Left renal cortex interstitium (tissue), 4 donors: ENCODE results near the gene USP37. TPM values are rescaled to one million over a fixed set of nuclear protein-coding genes. Genes with fewer than 3 reads are reported as not detected.

Experiments used
- DNase-seq, 4 donors: peaks; one replicate each; pipeline ENCODE4 v3.0.0-alpha.2; 2013; ENCODE audit warnings: low read depth in 4 of 4, low spot score in 2 of 4, missing footprints in 1 of 4
- polyA plus RNA-seq, 4 donors: library from polyadenylated mRNA; unstranded; fragments of 120-200 nt; gene quantifications; one replicate each; pipeline ENCODE4 v1.2.1, GENCODE V29; 2013; ENCODE audit not compliant: insufficient read length in 4 of 4

USP37 gene
- polyA plus RNA-seq, 4 donors: 15.1 to 20.2 (median 18.0) TPM

DNA sequence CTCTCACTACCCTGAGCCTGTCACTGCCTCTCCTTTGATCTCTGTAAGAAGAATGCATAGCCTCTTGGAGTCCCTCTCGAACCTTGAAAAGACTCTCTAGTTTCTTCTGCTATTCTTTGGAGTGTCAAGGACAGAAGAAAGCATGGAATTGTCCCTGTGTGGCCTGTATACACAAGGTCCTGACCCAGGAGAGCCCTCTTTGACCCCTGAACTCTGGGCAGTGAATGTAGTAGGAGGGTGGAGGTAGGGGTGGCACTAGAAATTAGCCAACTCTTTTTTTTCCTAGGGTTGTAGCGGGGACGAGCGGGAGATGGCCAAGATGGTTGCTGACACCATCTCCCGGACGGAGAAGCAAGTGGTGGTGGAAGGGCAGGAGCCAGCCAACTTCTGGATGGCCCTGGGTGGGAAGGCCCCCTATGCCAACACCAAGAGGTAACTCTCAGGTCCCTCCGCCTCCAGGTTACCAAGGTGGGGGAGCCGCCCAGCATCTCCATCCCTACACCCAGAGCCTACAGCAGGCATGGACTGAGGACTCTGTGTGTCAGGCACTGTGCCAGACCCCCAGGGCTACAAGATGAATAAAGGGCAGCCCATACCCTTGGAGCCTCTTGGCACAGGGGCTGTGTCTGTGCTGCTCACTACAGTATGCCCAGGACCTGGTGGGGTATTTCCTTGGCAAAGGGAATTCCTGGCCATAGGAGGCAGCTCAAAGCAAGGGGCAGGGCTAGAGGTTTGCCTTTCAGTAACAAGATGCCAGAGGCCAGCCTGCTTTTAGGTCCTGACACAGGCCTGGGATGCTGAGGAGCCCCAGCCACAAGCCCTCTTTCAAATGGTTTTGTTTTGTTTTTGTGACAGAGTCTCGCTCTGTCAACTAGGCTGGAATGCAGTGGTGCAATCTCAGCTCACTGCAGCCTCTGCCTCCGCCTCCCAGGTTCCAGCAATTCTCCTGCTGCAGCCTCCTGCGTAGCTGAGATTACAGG, 132.9 kb downstream of the USP37 start:
- no peak for DNase-seq

DNA sequence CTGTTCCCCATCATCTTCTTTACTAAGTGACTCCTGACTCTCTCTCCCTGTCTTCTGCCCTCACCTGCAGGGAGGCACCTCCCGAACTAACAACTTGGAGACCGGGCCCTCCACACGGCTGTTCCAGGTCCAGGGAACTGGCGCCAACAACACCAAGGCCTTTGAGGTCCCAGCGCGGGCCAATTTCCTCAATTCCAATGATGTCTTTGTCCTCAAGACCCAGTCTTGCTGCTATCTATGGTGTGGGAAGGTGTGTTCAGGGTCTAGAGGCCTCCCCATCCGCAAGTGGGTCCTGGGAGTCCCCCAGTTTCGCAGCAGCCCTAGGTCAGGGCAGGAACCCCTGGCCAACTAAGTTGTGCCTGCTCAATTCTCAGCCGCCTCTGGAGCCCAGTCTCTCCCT, 133.7 kb downstream of the USP37 start:
- DNase-seq: no peak

DNA sequence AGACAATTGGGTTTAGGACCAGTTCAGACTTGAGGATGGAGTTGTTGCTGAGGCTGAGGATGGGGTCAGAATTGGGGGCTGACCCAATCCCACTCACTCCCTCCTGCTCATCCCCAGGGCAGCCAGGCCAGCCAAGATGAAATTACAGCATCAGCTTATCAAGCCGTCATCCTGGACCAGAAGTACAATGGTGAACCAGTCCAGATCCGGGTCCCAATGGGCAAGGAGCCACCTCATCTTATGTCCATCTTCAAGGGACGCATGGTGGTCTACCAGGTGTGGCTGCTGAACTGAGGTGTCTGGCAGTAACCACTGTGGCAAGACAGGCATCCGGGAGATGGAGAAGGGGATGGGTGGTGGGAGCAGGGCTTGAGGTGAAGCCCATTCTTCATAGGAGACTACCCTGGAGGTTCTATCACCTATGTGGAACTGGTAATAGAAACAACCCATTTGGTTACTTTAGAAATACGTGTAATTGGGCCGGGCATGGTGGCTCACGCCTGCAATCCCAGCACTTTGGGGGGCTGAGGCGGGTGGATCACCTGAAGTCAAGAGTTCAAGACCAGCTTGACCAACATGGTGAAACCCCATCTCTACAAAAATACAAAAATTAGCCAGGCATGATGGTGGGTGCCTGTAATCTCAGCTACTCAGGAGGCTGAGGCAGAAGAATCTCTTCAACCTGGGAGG, 135.3 kb downstream of the USP37 start:
- no peak for DNase-seq

DNA sequence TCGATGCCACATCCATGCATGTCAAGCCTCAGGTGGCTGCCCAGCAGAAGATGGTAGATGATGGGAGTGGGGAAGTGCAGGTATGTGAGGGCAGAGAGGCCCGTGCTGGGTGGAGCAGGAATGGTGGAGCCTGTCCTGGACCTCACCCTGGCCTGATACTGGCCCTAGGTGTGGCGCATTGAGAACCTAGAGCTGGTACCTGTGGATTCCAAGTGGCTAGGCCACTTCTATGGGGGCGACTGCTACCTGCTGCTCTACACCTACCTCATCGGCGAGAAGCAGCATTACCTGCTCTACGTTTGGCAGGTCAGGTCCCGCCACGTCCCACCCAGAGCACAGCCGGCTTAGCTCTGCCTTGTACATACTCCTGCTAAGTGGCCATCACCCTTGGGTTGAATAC, 136.3 kb downstream of the USP37 start:
- no peak for DNase-seq

DNA sequence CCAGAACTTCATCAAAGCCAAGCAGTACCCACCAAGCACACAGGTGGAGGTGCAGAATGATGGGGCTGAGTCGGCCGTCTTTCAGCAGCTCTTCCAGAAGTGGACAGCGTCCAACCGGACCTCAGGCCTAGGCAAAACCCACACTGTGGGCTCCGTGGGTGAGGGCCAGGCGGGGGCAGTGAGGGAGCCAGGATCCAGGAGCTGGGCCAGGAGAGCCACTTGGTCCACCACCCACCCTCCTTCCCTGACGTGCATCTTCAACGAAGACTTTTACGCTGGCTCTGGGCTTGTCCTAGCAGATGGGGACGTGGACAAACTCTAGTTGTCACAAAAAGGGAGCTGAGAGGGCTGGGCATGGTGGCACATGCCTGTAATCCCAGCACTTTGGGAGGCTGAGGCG, 137.4 kb downstream of the USP37 start:
- no peak for DNase-seq

DNA sequence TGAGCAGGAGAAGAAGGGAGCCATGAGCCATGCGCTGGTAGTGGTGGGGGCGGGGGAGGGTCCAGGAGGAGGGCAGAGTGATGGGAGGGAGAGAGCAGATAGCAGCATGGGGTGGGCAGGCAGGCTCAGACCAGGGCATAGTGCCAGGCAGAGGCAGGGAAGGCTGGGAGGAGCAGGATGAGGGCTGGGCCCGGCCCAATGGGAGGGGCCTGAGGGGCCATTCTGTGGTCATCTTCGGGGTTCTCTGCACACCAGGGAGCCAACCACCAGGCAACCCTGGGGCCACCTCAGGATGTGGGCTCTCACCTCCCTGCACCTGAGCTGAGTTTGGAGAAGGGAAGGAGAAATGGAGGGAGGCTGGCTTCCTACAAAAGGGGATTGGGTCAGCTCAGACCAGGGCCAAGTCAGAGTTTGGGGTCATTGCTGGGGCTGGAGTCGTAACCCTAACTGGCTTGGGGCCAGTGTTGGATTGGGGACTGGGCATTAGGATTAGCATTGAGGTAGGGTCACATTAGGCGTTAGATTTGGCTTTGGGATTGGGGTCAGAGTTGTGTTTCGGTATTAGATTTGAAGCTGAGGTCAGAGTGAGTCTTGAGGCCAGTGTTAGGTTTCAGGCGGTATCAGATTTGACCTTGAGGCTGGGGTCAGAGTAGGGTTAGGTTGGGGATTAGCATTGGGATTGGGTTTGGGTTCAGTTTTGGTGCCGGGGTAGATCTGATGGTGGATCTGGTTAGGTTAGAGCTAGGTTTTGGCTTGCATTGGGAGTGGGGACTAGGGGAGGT, 138.0 kb downstream of the USP37 start:
- no peak for DNase-seq

DNA sequence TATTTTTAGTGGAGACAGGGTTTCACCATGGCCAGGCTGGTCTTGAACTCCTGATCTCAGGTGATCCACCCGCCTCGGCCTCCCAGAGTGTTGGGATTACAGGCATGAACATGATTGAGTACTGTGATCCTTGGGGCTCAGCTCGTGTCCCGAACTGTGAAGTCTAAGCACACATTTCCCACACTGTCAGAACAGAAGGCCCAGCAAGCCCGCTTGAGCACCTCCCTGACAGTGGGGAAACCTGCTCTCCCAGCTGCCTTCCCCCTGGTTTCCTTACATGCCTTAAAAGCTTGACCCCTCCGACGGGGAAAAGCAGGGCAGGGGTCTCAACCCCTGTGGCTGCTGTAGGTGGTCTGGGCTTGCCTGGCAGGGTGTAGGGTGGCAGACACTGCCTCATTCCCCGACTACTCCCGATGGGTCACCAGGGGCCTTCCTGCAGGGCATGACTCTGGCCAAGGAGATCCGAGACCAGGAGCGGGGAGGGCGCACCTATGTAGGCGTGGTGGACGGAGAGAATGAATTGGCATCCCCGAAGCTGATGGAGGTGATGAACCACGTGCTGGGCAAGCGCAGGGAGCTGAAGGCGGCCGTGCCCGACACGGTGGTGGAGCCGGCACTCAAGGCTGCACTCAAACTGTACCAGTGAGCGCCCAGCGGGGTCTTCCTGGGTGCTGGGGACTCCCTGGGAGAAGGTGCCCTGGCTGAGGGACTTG, 139.1 kb downstream of the USP37 start:
- no peak for DNase-seq

DNA sequence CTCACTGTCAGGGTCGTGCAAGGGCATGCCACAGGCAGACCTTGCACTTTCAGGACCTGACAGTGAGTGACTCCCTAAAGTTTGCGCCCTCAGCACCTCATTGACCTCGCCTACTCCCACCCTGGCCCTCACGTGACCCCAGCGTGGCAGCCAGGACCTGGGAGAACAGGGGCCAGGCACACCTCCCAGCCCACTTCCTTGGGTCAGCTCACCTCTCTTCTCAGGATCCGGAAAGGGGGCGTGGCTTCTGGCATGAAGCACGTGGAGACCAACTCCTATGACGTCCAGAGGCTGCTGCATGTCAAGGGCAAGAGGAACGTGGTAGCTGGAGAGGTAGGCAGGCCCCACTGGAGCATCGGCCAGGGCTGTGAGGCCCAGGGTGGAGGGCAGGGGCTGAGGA, 140.4 kb downstream of the USP37 start:
- DNase-seq: no peak

DNA sequence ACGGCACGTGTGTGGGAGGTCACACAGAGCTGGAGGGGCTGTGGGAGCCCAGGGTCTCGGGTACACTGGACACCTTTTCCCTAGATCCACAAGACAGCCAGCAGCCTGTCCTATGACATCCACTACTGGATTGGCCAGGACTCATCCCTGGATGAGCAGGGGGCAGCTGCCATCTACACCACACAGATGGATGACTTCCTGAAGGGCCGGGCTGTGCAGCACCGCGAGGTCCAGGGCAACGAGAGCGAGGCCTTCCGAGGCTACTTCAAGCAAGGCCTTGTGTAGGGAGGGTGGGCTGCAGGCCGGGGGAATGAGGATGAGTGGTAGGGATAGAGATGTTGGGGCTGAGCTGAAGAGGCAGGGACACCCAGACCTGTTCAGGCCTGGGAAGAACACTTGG, 142.6 kb downstream of the USP37 start:
- DNase-seq: no peak

DNA sequence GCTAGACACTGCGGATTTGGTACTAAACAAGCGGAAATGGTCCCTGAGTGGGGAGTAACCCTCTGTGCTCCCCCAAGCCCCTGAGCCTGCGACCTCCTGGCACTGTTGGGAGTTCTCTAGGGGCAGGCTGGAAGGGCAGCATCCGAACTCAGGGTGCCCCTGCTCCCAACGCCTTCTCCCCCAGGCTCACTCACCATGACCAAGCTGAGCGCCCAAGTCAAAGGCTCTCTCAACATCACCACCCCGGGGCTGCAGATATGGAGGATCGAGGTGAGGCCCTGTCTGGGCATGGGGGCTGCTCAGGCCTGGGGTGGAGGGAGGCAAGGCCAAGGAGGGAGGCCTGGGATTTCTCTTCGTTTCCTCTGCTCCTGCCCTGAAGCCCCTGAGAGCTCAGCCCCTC, 144.6 kb downstream of the USP37 start:
- DNase-seq: no peak

DNA sequence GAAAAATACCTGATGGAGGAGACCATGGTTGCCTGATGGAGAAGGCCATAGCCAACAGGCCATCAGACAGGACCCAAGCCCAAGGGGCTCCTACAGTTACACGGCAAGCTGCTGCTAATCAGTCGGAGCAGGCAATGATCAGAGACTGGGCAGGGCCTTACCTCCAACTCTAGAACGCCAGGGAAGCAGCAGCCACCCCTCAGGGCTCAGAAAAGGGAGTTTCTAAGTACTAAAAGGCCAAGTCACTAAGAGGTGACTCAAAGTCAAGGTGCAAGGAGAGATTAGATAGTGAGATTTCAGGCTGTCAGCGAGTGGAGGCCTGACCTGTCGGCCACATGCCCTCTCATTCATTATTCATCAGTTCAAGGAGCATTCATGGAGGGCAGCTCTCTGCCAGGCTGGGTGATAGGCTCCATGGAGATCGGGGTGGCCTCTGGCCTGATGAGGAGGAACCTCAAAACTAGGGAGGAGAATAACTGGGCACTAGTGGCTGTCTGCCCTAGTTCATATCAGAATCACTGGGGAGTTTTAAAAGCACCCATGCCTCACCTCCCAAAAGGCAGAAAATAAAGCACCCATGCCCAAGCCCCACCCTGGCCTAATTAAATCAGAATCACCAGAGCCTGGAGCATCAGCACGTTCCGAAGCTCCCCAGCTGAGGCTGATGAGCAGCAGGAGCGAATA, 145.6 kb downstream of the USP37 start:
- DNase-seq: no peak

DNA sequence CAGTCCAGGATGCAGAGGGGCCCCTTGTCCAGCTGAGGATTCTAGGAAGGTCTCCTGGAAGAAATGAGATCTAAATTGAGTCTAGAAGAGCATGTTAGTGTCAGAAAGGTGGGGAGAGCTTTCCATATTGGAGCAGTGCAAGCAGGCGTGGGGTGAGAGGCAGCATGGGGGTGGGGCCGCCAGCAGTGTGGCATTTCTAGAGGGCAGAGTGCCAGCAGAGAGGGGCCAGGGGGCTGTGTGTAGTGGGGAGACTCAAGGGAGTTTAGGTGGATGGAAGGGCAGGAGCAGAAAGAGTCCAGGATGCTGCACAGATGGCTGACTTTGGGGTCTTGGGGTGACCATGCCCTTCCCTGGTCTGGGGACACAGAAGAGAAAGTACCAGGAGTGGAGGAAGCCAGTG, 147.1 kb downstream of the USP37 start:
- DNase-seq: no peak

DNA sequence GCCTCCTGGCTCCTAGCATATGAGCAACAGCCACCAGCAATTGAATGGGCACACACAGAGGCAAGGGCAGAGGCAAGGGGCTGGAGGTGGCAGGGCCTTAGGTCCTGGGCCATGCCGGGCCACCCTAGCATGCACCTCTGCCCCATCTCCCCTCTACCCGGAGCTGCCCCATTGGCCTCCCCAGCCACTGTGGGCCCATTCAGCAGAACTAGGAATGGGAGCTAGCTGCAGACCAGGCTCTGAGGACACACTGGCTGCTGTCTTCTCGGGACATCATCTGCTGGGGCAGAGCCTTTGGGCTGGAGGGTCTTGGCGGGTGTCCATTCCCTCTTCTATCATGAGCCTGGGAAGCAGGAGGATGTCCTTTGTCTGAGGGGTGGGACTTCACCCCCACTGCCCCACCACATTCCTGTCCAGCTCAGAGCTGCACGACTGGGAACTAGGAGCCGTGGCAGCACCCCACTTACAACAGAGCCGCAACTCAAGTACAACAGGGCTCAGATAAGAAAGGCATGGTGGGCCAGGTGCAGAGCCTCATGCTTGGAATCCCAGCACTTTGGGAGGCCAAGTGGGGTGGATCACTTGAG, 148.4 kb downstream of the USP37 start:
- DNase-seq: no peak

DNA sequence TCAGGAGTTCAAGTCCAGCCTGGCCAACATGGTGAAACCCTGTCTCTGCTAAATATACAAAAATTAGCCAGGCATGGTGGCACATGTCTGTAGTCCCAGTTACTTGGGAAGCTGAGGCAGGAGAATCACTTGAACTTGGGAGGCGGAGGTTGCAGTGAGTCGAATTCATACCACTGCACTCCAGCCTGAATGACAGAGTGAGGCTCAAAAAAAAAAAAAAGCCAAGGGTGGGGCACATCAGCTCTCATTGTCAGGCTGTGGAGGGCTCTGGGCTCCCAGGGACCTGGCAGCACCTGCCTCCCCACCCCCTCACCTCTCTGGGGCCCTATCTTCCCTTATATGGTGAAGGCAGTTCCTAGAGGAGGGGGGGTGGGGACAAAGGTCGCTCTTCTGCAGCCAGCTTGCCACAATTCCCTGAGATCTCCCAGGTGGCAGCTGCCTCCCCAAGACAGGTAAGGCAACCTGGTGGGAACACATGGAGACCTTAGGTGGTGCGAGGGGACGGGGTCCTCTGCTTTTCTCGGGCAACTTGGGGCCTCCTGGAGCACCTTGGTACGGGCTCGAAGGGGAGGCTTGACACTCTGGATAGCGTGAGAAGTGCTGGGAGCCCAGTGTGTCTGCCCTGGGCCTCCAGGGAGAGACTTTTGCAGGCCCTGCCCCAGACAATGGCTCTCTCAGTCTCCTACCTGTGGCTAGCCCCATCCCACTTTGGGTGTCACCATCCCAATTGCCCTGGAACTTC, 149.3 kb downstream of the USP37 start, which contains the start of gene VIL1:
VIL1 (plus strand) TSS at position 407 of the 742 bp plus-strand sequence. CDS start 4,656 bp downstream, outside the sequence.
- no peak for DNase-seq

DNA sequence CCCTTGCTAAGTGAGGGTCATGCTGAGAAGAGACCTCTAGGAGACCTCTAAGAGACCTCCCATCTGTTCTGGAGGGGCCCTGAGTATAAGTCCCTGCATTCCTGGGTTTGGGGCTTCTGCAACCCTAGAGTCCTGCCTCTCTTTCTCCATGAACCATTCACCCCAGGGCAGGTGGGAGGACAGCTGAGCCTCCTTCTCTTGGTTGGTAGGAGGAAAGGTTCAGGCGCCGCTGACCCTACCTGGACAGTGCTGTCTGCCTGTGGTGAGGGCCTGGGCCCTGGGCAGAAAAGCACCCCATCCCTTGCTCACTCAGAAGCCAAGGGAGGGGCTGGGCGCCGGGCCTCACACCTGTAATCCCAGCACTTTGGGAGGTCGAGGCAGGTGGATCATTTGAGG, 149.8 kb downstream of the USP37 start:
- DNase-seq: no peak

DNA sequence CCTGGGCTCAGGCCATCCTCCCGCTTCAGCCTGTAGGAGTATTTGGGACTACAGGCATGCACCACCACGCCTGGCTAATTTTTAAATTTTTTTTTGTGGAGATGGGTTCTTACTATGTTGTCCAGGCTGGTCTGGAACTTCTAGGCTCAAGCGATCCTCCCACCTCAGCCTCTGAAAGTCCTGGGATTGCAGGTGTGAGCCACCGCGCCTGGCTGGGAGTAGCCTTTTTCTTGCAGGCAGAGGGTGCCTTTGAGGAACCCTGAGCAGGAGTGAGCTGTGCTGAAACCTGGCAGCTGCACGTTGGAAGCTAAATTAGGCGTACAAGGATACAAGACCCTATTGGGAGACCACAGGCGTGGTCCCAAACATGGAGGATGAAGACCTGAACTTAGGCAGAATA, 160.4 kb downstream of the USP37 start:
- DNase-seq: no peak

DNA sequence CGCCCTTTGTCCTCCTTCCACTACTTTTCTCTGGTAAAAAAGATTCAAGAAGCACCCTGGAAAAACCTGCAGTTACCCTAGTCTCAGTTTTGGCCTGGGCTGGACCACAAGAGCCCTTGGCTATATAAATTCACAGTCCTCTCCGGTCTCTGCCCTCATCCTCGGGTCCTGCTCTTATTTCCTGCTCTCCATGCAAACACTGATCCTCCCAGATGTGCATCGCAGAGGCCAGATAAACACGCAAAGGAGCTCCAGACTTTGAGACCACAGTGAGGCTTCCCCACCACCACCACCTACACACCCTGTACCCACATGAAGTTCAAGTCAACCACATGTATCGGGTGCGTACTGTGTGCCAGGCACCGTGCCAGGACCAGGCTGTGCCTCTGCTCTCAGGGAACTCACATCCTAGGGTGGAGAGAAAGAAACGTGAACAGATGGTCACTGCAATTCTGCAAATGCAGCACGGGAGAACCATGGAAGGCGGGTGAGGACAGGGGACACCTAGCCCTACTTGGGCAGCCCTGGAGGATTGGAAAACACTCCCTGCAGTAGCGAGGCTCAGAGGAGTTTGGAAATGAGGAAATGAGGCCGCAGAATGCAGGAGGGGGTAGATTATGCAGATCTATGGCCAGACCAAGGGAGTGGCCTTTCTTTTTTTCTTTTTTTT, 161.1 kb downstream of the USP37 start:
- peak in 2 of 4 donors; percentile 50 to 52 for DNase-seq
